Esophagus muscularis mucosa (tissue), 3 donors: ENCODE data around the gene ZNF445.

ENCODE experiments used
- CTCF ChIP-seq, 3 experiments: fragments of 200-600 bp in 2 of 3; fragments of 450-650 bp in 1 of 3; sonication (generic) in 2 of 3; IDR thresholded peaks; one replicate each; pipeline ENCODE4 v1.5.1; 2017 to 2019; ENCODE audit warnings: antibody characterized with exemption in 3 of 3, mild to moderate bottlenecking in 2 of 3, moderate library complexity in 1 of 3
- POLR2A ChIP-seq: fragments of 450-650 bp; IDR thresholded peaks from one replicate; pipeline ENCODE4 v1.6.1; 2017; ENCODE audit warnings: antibody characterized with exemption, moderate library complexity, mild to moderate bottlenecking, low read depth
- POLR2AphosphoS5 ChIP-seq, 2 donors: sonication (generic); formaldehyde crosslinking; IDR thresholded peaks; one replicate each; pipeline ENCODE4 v1.6.1; 2017; ENCODE audit warnings: antibody characterized with exemption in 2 of 2

- TF ChIP-seq POLR2AphosphoS5 (IDR thresholded peaks at IDR 0.05) (no peak), CTCF (IDR thresholded peaks at IDR 0.05) (peak in 1 of 3 experiments; percentile 6), POLR2A (no peak)
Observed at GRCh38 chr3:44476181-44476611, 1.3 kb downstream of the ZNF445 start.
